HG02763 (cell line): Measurements from ENCODE around the gene WDR88.
"Not testable (repeated sequence)": the region's sequence is repeated elsewhere in the genome, so short reads cannot be mapped to it uniquely, and the experiment has no call there.

Experiments
- ATAC-seq: cut with Tn5 transposase; IDR thresholded peaks from one replicate; pipeline ENCODE4 v1.9.1; 2021; ENCODE audit warnings: mild to moderate bottlenecking, moderate library complexity; ENCODE audit not compliant: unreplicated experiment

Gene WDR88

DNA sequence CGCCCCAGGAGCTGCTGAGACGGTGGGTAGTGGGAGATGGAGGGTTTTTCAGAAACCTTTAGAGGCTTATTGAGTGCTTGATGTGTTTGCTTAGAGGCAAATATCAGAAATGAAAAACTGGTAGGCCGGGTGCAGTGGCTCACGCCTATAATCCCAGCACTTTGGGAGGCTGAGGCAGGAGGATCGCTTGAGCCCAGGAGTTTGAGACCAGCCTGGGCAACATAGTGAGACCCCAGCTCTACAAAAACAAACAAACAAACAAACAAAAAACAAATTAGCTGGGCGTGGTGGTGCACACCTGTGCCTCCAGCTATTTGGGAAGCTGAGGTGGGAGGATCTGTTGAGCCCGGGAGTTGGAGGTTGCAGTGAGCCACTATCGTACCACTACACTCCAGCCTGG is 5.2 kb upstream of the WDR88 start:
- not testable (repeated sequence) for ATAC-seq

DNA sequence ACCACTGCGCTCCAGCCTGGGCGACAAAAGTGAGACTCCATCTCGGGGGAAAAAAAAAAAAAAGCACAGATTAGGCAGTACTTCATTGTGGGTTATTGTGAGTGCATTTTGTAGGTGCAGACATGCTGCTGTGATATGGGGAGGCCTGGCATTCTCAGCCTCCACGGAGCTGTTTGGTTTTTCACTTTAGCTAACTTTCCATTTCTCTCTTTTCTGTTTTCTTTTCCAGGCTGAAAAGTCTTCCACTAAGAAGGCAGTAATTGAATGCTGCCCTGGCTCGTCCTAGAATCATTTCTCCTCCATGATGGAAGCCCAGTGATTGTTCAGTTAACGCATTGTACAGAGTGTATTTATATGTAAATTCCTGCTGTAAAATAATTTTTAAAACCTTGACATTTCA is 2.0 kb upstream of the WDR88 start:
- no peak for ATAC-seq

DNA sequence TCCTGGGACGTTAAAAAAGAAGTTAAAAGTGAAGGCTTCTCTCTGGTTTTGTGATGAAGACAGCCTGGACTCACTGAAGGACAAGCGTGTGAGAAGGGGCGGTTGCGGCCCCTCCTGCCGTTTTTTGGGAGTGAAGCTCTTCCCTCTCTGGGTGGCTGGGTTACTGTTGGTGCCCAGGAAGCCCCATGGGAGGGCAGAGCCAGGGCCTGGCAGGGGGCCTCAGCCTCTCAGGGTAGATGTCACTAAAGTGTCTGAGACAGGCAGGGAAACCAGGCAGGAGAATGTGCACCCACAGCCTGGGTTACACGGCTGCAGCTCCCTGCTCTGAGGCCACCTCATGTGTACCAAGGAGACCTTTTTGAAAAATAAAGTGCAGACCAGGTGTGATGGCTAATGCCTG is 1.5 kb upstream of the WDR88 start:
- ATAC-seq = no peak

DNA sequence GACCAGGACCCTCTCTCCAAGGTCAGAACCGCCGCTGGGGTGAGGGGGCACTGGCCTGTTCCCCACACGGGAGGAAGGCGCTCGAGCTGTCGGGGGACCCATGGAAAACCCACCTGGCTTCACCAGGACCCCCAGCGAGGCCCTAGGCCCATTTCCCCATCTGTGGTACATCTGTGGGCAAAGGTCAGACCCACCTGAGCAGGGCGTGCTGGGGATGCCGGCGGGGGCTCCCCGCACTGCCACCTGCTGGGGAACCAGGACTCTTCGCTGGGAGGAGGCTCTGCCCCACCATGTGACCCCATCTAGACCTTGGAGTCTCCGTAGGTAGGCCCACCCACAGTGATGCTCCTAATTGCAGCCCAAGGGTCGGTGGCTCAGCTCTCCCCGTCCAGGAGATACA is 511 bp downstream of the WDR88 start:
- ATAC-seq = no peak

DNA sequence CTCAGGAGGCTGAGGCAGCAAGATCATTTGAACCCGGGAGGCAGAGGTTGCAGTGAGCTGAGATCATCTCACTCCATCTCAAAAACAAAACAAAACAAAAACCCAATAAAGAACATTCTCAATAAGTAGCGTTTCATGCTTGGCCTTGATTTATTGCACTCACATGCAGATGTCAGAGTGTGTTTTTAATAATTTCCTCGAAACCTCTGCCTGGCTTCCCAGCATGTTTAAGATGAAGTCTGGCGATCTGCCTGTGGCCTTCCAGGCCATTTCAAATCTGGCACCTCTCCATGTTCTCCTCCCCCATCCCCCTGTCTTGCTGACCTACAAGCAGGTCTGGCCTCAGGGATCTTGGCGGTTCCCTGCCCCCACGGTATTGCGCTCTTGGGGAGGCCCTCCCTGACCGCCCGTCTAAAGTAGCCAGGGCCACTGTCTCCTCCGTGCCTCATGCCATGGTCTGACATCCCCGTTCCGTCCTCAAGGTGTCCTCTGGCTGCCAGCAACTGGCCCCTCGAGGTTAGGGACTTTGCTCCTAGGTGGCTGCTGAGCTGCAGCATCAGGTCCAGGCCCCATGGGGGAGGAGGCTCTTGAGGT is 1.6 kb downstream of the WDR88 start:
- ATAC-seq = no peak

DNA sequence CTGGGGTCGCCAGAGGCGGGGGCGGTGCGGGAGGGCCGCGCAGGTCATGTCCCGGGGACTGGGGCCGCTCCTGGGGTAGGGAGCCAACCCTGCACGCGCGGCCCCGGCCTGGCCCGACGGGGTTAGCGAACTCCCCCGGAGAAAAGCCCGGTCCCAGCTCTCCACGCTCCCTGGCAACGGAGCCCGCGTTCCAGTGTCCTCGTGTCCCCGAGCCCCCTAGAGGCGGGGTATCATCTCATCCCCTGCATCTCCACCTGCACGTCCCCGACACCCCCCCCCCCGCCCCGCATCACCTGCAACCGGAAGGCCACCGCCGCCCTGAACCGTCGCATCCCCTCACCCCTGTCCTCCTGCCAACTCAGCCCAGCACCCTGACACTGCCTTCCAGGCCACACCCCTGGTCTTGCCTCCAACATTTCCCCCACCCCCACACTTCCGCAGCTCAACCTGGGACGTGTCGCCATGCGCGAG is 2.7 kb downstream of the WDR88 start:
- ATAC-seq = no peak

DNA sequence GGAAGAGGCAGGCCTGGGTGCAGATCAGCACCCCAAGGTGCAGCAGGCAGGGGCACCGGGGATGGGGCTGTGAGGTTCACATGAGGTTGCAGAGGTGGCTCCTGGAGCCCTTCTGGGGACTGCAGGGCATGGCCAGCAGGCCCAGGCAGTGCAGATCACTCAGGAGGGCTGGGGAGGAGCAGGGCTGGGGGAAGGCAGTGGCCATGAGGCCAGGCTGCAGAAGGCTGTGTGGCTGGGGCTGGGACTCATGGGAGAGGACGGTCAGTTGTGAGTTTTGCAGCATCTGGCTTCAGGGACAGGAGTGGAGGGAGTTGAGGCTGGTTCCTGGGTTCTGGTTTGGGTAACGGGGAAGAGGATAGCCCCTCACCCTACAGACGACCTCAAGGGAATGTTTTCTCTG is 7.3 kb downstream of the WDR88 start:
- no peak for ATAC-seq

DNA sequence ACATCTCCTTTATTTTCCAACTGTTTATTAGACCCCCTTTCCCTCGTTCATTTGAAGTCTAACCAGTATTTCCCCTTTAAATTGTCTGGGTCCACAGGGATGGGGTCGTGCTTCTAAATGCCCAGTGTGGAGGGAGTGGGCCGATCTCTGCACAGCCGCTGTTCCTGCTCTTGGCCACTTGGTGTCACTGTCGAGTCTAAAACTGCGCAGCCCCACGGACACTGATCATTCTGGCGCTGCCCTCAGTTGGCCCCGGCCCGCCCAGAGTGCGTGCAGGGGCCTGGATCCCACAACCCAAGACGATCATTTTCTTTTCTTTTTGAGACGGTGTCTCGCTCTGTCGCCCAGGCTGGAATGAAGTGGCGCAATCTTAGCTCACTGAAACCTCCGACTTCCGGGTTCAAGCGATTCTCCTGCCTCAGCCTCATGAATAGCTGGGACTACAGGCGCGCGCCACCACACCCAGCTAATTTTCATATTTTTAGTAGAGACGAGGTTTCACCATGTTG is 12.0 kb downstream of the WDR88 start:
- ATAC-seq = peak; percentile 56

DNA sequence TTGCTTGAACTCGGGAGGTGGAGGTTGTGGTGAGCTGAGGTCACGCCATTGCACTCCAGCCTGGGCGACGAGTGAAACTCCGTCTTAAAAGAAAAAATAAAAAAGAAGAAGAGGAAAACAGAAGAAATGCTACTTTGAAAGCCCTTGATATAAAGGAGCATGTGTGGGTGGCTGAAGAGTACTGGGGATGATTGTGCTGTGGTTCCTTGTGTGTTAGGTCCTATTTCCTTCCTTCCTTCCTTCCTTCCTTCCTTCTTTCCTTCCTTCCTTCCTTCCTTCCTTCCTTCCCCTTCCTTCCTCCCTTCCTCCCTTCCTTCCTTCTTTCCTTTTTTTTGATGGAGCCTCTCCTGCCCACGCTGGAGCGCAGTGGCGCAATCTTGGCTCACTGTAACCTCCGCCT is 14.3 kb downstream of the WDR88 start:
- no peak for ATAC-seq

DNA sequence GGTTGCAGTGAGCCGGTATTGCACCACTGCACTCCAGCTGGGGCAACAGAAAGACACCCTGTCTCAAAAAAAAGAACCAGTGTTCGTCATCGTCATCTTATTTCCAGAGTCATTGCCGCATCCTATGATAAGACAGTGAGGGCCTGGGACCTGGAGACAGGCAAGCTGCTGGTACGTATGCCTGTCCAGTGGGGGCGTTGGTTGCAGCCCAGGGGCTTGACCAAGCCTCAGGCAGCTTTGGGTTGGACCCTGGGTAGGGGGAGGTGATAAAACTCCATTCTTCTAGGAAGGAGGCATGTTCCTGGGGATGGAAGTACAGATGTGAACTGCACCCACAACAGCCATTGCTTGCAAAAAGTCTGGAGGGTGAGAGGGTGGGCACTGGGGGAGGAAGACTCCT is 15.6 kb downstream of the WDR88 start:
- no peak for ATAC-seq

DNA sequence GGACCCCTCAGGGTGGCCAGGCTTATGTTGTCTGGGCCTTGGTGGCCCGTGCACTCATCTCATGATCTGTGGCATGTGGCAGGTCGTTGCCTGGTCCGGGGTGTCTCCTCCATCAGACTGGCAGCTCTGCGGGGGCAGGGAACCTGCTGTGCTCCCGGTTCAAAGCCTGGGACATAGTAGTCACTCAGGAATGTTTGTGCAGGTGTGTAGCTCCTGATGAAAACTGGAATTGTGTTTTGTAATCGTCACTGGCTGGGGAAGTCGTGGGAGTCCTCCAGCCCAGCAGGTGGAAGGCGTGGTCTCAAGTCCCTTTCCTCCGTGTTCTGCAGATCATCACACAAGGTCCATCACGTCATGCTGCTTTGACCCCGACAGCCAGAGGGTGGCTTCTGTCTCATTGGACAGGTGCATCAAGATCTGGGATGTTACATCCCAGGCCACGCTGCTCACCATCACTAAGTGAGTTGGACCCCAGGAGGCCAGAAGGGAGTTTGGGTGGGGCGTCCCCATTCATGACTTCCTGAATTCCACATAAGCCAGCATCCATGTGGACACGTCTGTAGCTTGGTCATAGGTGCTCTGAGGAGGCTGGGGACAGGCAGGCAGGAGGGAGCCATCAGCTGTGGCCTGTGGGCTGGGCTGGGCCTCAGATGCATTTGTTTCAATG is 19.1 kb downstream of the WDR88 start:
- ATAC-seq = no peak

DNA sequence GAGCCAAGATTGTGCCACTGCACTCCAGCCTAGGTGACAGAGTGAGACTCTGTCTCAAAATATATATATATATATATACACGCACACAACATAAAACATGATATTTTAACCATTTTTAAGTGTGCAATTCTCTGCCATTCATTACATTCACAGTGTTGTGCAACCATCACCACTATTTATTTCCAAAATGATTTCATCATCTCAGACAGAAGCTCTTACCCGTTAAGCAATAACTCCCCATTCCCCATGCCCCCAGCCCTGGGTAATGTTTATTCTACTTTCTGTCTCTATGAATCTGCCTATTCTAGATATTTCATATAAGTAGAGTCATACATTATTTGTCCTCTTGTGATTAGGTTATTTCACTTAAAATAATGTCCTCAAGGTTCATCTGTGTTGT is 20.3 kb downstream of the WDR88 start:
- no peak for ATAC-seq

DNA sequence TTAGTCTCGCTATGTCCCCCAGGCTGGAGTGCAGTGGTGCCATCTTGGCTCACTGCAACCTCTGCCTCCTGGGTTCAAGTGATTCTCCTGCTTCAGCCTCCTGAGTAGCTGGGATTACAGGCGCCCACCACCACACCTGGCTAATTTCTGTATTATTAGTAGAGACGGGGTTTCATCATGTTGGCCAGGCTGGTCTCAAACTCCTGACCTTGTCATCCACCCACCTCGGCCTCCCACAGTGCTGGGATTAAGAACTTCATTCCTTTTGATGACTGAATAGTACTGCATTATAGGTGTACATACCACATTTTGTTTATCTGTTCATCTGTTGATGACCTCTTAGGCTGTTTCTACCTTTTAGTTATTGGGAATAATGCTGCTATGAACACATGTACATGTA is 20.7 kb downstream of the WDR88 start:
- ATAC-seq = not testable (repeated sequence)

DNA sequence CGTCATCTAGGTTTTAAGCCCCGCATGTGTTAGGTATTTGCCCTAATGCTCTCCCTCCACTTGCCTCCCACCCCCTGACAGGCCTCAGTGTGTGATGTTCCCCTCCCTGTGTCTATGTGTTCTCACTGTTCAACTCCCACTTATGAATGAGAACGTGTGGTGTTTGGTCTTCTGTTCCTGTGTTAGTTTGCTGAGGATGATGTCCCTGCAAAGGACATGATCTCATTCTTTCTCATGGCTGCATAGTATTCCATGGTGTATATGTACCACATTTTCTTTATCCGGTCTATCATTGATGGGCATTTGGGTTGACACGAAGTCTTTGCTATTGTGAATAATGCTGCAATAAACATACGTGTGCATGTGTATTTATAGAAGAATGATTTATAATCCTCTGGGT is 22.4 kb downstream of the WDR88 start:
- ATAC-seq = not testable (repeated sequence)

DNA sequence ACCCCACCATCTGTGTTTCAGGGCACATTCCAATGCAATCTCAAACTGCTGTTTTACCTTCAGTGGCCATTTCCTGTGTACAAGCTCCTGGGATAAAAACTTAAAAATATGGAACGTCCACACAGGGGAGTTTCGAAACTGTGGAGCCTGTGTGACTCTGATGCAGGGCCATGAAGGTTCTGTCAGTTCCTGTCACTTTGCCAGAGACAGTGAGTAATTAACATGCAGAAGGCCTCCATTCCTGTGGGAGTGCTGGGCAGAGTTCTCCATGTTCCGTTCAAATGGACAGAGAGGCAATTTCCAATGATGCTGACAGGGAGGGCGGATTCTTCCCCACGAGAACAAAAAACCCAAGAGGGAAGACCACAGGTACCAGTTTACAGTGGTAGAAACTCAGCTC is 24.4 kb downstream of the WDR88 start:
- ATAC-seq = no peak

DNA sequence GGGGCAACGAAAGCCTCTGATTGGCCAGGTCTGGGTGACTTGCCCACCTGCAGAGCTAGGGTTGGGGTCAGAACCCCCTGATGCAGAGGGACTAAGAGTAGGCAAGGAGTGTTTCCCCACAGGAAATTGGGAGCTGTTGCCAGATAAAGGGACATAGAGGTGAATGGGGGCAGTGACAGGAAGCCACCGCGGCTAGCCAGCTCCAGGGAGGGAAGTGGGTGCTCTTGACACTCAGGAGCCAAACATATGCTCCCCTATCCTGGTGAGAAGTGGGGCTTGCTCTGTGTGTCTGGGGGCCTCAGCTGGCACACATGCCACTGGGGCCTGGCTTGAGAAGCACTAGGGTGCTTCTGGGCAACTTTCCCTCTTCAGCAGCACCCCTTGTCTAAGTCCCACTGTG is 26.0 kb downstream of the WDR88 start:
- ATAC-seq = no peak

DNA sequence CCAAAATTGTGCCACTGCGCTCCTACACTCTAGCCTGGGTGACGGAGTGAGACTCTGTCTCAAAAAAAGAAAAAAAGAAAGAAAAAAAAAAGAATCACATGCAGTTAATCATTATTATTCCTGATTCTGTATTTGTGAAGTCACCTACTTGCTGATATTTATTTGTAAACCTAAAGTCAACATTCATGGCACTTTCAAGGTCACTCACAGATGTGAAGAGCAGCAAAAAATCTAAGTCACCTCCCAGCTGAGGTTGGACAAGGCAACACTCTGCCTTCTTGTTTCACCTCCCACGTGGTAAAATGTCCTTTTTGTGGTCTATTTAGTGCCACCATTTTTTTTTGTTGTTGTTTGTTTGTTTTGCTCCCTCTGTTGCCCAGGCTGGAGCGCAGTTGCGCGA is 26.5 kb downstream of the WDR88 start:
- ATAC-seq = no peak

DNA sequence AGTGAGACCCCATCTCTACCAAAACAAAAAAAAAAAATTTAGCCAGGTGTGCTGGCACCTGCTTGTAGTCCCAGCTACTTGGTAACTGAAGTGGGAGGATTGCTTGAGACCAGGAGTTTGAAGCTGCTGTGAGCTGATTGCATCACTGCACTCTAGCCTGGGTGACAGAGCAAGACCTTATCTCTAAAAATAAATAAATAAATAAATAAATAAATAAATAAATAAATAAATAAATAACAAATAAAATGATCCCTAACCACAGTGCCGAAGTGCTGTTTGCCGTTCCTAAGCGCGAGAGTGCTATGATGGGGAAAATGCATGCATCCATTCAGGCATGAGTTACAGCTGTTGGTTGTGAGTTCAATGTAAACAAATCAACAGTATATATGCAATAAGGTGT is 27.2 kb downstream of the WDR88 start:
- no peak for ATAC-seq

DNA sequence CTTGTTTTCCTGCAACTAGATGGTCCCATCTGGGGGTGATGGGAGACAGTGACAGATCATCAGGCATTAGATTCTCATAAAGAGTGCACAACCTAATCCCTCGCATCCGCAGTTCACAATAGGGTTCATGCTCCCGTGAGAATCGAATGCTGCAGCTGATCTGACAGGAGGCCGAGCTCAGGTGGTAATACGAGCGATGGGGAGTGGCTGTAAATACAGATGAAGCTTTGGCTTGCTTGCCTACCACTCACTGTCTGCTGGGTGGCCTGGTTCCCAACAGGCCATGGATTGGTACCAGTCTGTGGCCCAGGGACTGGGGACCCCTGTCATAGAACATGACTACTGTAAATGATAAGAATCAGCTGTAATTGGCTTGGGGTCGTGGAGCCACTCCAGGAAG is 28.0 kb downstream of the WDR88 start:
- no peak for ATAC-seq

DNA sequence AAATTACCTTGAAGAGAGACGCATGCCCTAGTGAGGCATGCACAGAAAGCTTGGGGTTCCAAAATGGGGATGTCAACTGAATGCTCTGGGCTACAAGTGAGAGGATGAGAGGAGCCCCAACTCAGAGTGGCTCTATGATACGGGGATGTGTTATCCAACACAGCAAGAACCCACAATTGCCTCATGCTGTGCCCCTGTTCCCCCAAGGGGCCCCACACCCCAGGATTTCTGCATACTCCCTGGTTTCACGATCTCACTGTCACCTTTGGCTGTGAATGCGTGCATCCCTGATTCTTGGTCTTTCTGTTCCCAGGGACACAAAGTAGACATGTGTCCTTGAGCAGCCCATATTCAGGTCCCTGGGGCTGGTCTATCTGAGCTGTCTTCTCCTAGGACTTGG is 29.3 kb downstream of the WDR88 start:
- ATAC-seq = no peak

DNA sequence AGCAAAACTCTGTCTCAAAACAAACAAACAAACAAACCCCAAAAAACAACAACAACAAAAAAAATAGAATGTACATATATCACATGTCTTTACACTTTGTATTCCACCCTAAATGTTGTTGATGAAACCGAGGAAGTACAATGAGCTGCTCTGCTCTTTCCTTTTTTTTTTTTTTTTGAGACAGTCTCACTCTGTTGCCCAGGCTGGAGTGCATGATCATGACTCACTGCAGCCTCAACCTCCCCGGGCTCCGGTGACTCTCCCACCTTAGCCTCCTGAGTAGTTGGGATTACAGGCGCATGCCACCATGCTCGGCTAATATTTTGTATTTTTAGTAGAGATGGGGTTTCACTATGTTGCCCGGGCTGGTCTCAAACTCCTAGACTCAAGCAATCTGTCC is 31.6 kb downstream of the WDR88 start:
- ATAC-seq = no peak

DNA sequence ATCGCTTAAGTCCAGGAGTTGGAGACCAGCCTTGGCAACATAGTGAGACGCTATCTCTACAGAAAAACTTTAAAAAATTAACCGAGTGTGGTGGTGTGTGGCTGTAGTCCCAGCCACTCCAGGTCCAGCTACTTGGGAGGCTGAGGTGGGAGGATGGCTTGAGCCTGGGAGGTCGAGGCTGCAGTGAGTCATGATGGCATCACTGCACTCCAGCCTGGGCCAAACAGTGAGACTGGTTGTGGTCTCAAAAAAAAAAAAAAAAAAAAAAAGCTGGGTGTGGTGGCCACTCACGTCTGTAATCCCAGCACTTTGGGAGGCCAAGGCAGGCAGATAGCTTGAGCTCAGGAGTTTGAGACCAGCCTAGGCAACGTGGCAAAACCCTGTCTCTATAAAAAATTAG is 34.1 kb downstream of the WDR88 start:
- not testable (repeated sequence) for ATAC-seq

DNA sequence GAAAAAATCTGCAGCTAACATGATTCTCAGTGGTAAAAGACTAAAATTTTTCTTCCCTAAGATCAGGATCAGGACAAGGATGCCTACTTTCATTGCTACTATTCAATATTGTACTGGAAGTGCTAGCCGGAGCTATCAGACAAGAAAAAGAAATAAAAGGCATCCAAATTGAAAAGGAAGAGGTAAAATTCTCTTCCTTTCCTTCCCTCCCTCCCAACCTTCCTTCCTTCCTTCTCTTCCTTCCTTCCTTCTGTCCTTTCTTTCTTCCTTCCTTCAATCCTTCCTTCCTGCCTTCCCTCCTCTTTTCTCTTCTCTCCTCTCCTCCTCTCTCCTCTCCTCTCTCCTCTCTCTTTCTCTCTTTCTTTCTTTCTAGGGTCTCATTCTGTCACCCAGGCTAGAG is 35.5 kb downstream of the WDR88 start:
- no peak for ATAC-seq
